ENCODE results near the gene USP37.

The USP37 gene

DNA sequence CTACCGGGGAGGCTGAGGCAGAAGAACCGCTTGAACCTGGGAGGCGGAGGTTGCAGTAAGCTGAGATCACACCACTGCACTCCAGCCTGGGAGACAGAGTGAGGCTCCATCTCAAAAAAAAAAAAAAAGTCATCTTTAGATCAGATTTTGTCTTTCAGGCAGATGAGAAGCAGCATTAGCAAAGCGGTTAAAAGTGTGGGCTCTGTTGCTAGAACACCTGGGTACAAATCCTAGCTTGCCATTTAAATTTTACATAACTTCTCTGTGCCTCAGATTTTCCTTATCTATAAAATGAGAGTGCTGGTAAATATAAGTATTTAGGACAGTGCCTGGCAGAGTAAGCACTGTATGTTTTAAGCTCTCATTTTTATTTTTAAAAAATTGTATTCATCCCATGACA, 8.7 kb upstream of the USP37 start:
- H2AFZ ChIP-seq (ENCODE audit: low read depth, low read length) = no peak overlapping the region
- no peaks in the 10 kb centered on the region for H3K9me3 ChIP-seq (ENCODE audit: insufficient read depth, low read length, severe bottlenecking)
- H3K36me3 ChIP-seq (ENCODE audit: insufficient read depth, low read length) = peaks cover 78% of the 10 kb centered on the region
- ATAC-seq (ENCODE audit: insufficient read depth, low read depth) (no peak), DNase-seq (no peak)
- H3K79me2 ChIP-seq (ENCODE audit: insufficient read depth, low read length) = peaks cover 100% of the 10 kb centered on the region
- H3K27ac ChIP-seq (ENCODE audit: low read length) = no peak overlapping the region
- no peak overlapping the region for H3K4me3 ChIP-seq (ENCODE audit: low read depth in 1 of 2, low read length in 2 of 2)
- TF ChIP-seq EZH2 (IDR thresholded peaks at IDR 0.05; ENCODE audit: borderline replicate concordance, low read depth, low read length, severe bottlenecking) = no peak
- TF ChIP-seq, protein P1, sequence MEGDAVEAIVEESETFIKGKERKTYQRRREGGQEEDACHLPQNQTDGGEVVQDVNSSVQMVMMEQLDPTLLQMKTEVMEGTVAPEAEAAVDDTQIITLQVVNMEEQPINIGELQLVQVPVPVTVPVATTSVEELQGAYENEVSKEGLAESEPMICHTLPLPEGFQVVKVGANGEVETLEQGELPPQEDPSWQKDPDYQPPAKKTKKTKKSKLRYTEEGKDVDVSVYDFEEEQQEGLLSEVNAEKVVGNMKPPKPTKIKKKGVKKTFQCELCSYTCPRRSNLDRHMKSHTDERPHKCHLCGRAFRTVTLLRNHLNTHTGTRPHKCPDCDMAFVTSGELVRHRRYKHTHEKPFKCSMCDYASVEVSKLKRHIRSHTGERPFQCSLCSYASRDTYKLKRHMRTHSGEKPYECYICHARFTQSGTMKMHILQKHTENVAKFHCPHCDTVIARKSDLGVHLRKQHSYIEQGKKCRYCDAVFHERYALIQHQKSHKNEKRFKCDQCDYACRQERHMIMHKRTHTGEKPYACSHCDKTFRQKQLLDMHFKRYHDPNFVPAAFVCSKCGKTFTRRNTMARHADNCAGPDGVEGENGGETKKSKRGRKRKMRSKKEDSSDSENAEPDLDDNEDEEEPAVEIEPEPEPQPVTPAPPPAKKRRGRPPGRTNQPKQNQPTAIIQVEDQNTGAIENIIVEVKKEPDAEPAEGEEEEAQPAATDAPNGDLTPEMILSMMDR (IDR thresholded peaks at IDR 0.05; ENCODE audit: borderline replicate concordance, extremely low read depth, low read length, poor library complexity, severe bottlenecking) = no peak
- peaks cover 16% of the 10 kb centered on the region for H3K4me1 ChIP-seq (ENCODE audit: insufficient read depth, low read length)
- H4K20me1 ChIP-seq (ENCODE audit: insufficient read depth, low read length) = peaks cover 72% of the 10 kb centered on the region
- H3K9ac ChIP-seq (ENCODE audit: low read depth, low read length) = no peak overlapping the region
- no peaks in the 10 kb centered on the region for H3K27me3 ChIP-seq (ENCODE audit: insufficient read depth, low read length, poor library complexity)
- H3K4me2 ChIP-seq (ENCODE audit: insufficient read depth, low read length) = no peak overlapping the region

DNA sequence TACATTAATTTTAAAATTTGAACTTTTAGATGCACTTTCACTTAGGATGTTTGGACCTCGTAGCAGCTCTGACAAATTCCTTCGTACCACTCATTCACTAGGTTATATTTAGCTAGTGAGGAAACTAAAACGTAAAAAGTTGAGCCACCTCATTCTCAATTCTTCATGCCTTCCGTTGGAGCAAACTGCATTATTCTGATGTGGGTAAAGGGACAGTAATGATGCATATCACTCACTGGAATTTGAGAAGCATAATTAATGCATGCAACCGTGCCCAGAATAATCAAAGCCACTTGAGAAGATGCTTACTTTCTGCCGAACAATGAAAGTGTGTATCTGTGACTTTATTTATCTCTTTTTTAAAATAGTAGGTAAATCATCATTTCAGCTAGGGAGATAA, 2.7 kb upstream of the USP37 start:
- H2AFZ ChIP-seq (ENCODE audit: low read depth, low read length) = no peak overlapping the region
- H3K4me3 ChIP-seq (ENCODE audit: low read depth in 1 of 2, low read length in 2 of 2) = peak overlapping the region in 1 of 2 experiments; percentile 65; a peak in 1 of 4 replicates
- peak overlapping the region; percentile 91; the same call in 1 of the 2 replicates for H3K9ac ChIP-seq (ENCODE audit: low read depth, low read length)
- TF ChIP-seq, protein P1 (IDR thresholded peaks at IDR 0.05; ENCODE audit: borderline replicate concordance, extremely low read depth, low read length, poor library complexity, severe bottlenecking) = no peak
- no peak for TF ChIP-seq EZH2 (IDR thresholded peaks at IDR 0.05; ENCODE audit: borderline replicate concordance, low read depth, low read length, severe bottlenecking)
- H3K36me3 ChIP-seq (ENCODE audit: insufficient read depth, low read length) = peaks cover 66% of the 10 kb centered on the region
- H3K9me3 ChIP-seq (ENCODE audit: insufficient read depth, low read length, severe bottlenecking) = no peaks in the 10 kb centered on the region
- ATAC-seq (ENCODE audit: insufficient read depth, low read depth) (no peak), DNase-seq (no peak)
- H4K20me1 ChIP-seq (ENCODE audit: insufficient read depth, low read length) = peaks cover 49% of the 10 kb centered on the region; the same call in 1 of the 2 replicates
- H3K27ac ChIP-seq (ENCODE audit: low read length) = no peak overlapping the region; the same call in 1 of the 2 replicates
- no peaks in the 10 kb centered on the region for H3K27me3 ChIP-seq (ENCODE audit: insufficient read depth, low read length, poor library complexity)
- peaks cover 97% of the 10 kb centered on the region for H3K79me2 ChIP-seq (ENCODE audit: insufficient read depth, low read length)
- H3K4me1 ChIP-seq (ENCODE audit: insufficient read depth, low read length) = peaks cover 50% of the 10 kb centered on the region
- peak overlapping the region; percentile 76 for H3K4me2 ChIP-seq (ENCODE audit: insufficient read depth, low read length)

DNA sequence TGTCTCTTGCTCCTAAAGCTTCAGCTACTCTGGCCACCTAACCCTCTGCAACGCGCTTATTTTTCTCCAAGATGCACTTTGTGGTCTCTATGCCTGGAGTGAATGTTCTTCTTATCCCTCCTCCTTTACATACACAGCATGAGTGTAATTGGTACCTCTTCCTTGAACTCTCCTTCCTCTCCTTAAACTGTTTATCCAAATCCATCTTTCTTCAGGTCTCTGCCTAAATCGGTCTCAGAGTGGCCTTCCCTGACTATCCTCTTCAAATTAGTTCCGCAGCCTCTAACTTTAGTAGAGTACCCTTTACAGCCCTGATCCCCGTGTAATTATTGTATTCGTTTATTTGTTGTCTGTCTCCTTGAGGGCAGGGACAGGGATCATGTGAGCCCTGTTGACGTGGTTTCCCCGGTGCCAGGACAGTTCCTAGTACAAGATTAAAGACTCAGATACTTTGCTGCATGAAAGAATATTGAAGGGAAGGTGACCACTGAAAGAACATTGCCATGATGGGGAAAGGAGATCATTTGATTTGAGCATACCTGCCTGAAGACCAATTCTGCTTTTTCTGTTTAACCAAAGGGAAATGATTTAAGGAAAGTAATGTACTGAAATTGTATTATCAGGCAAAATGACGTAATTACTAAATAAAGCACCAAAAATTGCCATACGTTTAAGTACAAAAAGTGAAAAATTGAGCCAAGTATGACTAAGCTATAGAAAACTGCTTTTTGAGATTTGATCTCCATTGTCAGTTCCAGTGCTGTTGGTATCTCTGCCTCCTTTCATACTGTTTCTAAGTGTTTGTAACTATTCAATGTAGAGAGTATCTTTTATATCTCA, 1.7 kb upstream of the USP37 start:
- H3K4me1 ChIP-seq (ENCODE audit: insufficient read depth, low read length) = peaks cover 58% of the 10 kb centered on the region
- no peaks in the 10 kb centered on the region for H3K9me3 ChIP-seq (ENCODE audit: insufficient read depth, low read length, severe bottlenecking)
- H4K20me1 ChIP-seq (ENCODE audit: insufficient read depth, low read length) = peaks cover 39% of the 10 kb centered on the region; the same call in 1 of the 2 replicates
- no peak for ATAC-seq (ENCODE audit: insufficient read depth, low read depth)
- H3K79me2 ChIP-seq (ENCODE audit: insufficient read depth, low read length) = peaks cover 97% of the 10 kb centered on the region
- peak overlapping the region; percentile 76 for H3K4me2 ChIP-seq (ENCODE audit: insufficient read depth, low read length)
- no peak overlapping the region for H2AFZ ChIP-seq (ENCODE audit: low read depth, low read length)
- H3K36me3 ChIP-seq (ENCODE audit: insufficient read depth, low read length) = peaks cover 56% of the 10 kb centered on the region
- peak overlapping the region; percentile 65 to 80 for H3K4me3 ChIP-seq (ENCODE audit: low read depth in 1 of 2, low read length in 2 of 2)
- TF ChIP-seq EZH2 (IDR thresholded peaks at IDR 0.05; ENCODE audit: borderline replicate concordance, low read depth, low read length, severe bottlenecking) = no peak
- TF ChIP-seq, protein P1 (IDR thresholded peaks at IDR 0.05; ENCODE audit: borderline replicate concordance, extremely low read depth, low read length, poor library complexity, severe bottlenecking) = no peak
- peak overlapping the region; percentile 100 for H3K27ac ChIP-seq (ENCODE audit: low read length)
- peak; percentile 23 for DNase-seq
- no peaks in the 10 kb centered on the region for H3K27me3 ChIP-seq (ENCODE audit: insufficient read depth, low read length, poor library complexity)
- peak overlapping the region; percentile 91 for H3K9ac ChIP-seq (ENCODE audit: low read depth, low read length)

All from DND-41 (cell line).